BE2C (cell line): ENCODE measurements around the gene RARG.

Source experiments
- DNase-seq: peaks from one replicate; pipeline ENCODE4 v3.0.0-alpha.2; 2020
- H3K27me3 ChIP-seq: fragments of 250-450 bp; sonication (Bioruptor Pico); 2 replicates; pipeline ENCODE4 v1.5.1; 2020; ENCODE audit warnings: mild to moderate bottlenecking
- H3K36me3 ChIP-seq: fragments of 250-450 bp; sonication (Bioruptor Pico); 2 replicates; pipeline ENCODE4 v1.5.1; 2020; ENCODE audit warnings: mild to moderate bottlenecking
- H3K4me1 ChIP-seq: fragments of 250-450 bp; sonication (Bioruptor Pico); 2 replicates; pipeline ENCODE4 v1.5.1; 2020
- H3K4me3 ChIP-seq: 2 replicates; pipeline ENCODE4 v1.5.1; 2011; ENCODE audit warnings: low read depth, low read length
- H3K9me3 ChIP-seq: fragments of 250-450 bp; sonication (Bioruptor Pico); 2 replicates; pipeline ENCODE4 v1.5.1; 2020
- TF ChIP-seq, protein P1 (sequence below): IDR thresholded peaks from 2 replicates; pipeline ENCODE4 v1.5.1; 2012; ENCODE audit warnings: mild to moderate bottlenecking, low read depth, low read length

RARG gene

DNA sequence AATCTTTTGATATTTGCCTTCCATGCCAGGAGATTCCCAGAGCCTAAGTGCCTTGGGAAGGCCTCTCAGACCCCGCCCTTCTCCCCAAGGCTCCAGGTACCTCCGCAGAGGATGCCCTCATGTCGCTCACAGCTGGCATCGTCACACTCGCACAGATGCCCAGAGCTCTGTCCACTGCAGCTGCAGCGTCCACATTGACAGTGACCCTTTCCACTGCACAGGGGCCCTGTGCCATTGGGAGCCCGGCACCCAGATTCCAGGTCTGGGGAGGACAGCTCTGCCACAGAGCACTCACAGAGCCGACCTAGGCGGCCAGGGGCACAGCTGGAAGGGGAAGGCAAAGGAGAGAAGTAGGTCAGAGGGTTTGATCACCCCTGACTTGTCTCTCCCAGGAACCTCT is 39.0 kb downstream of the RARG start:
- H3K36me3 ChIP-seq, result peaks cover under 1% of the 10 kb centered on the region; the same call in 1 of the 2 replicates
- H3K27me3 ChIP-seq, result no peaks in the 10 kb centered on the region
- TF ChIP-seq, protein P1, sequence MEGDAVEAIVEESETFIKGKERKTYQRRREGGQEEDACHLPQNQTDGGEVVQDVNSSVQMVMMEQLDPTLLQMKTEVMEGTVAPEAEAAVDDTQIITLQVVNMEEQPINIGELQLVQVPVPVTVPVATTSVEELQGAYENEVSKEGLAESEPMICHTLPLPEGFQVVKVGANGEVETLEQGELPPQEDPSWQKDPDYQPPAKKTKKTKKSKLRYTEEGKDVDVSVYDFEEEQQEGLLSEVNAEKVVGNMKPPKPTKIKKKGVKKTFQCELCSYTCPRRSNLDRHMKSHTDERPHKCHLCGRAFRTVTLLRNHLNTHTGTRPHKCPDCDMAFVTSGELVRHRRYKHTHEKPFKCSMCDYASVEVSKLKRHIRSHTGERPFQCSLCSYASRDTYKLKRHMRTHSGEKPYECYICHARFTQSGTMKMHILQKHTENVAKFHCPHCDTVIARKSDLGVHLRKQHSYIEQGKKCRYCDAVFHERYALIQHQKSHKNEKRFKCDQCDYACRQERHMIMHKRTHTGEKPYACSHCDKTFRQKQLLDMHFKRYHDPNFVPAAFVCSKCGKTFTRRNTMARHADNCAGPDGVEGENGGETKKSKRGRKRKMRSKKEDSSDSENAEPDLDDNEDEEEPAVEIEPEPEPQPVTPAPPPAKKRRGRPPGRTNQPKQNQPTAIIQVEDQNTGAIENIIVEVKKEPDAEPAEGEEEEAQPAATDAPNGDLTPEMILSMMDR, result no peak

GRCh38 chr12:53192531-53193021 is 39.4 kb downstream of the RARG start:
- peaks cover 5% of the 10 kb centered on the region for H3K36me3 ChIP-seq
- H3K9me3 ChIP-seq, result no peaks in the 10 kb centered on the region
- no peak overlapping the region for H3K4me3 ChIP-seq
- DNase-seq, result no peak
- H3K4me1 ChIP-seq, result no peaks in the 10 kb centered on the region
- TF ChIP-seq, protein P1, result no peak
- no peaks in the 10 kb centered on the region for H3K27me3 ChIP-seq

More for the DNA sequence above, 39.0 kb downstream of the RARG start:
- no peak overlapping the region for H3K4me3 ChIP-seq
- no peaks in the 10 kb centered on the region for H3K9me3 ChIP-seq
- no peak for DNase-seq
- H3K4me1 ChIP-seq, result no peaks in the 10 kb centered on the region; the same call in 1 of the 2 replicates

DNA sequence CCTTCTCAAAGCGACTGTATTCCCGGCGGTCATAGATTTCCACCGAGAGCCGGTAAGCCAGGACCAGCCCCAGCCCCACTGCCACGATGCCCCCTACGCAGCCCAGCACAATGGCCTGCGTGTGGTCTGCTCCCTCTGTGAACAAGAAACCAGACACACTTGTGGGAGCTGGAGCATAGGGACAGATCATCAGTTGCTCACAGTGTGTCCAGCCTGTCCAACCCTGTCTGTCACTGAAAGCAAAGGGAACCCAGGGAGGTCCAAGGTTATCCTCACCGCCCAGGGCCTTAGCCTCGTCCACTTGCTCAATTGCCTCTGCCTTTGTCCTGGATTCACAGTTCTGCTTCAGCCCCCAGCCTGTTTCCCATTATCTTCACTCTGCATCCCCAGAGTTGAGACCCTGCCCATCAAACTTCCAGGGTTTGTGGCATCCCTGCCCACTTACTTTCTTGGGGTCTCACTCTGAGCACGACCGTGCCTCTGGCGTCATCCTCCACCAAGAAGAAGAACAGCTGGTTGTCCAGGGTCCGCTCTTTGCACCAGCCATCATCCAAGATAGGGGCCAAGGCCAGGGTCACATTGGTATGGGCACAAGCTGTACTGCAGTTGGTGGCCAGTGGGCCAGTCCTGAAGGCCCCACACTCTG is 40.0 kb downstream of the RARG start:
- Histone ChIP-seq H3K36me3 (peaks cover 11% of the 10 kb centered on the region), H3K9me3 (no peaks in the 10 kb centered on the region), H3K27me3 (no peaks in the 10 kb centered on the region), H3K4me1 (no peaks in the 10 kb centered on the region), H3K4me3 (no peak overlapping the region)
- DNase-seq, result no peak
- TF ChIP-seq, protein P1, result no peak

DNA sequence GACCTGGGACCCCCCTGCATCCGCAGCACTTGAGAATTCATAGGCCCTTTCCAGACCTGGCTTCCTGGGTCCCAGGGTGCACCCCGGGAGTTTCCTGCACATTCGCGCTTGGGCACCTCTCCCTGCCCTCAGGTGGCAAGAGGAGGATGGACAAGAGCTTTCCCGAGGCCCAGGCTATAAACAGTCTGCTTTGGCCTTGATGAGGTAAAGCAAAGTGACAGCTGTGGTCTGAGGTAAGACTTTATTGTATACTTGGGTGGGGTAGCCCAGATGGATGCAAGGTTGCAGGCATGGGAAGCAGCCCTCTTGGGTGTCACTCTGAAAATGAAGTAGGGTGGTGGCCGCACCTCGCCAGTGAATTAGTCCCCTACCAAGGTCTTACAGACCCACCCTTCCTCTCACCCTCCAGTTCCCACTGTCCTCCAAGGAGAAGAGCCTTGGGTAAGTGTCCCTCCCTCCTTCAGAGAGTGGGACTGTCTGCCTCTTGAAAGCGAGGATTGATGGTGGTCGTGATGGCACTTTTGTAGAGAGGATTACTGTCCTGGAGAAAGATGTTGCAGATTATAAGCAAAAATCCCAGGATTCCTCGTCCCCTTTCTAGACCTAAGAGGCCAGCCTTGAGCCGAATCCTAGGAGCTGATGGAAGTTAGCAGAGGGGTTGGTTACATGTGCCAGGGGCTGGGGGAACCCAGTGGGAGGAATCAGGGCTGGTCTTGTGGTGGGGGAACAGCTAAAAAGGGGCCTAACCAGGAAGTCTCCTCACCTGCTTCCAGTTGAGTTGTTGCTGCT is 40.7 kb downstream of the RARG start:
- Histone ChIP-seq H3K36me3 (peaks cover 18% of the 10 kb centered on the region), H3K4me3 (no peak overlapping the region), H3K27me3 (no peaks in the 10 kb centered on the region), H3K9me3 (no peaks in the 10 kb centered on the region), H3K4me1 (no peaks in the 10 kb centered on the region)
- TF ChIP-seq, protein P1, result no peak
- no peak for DNase-seq

DNA sequence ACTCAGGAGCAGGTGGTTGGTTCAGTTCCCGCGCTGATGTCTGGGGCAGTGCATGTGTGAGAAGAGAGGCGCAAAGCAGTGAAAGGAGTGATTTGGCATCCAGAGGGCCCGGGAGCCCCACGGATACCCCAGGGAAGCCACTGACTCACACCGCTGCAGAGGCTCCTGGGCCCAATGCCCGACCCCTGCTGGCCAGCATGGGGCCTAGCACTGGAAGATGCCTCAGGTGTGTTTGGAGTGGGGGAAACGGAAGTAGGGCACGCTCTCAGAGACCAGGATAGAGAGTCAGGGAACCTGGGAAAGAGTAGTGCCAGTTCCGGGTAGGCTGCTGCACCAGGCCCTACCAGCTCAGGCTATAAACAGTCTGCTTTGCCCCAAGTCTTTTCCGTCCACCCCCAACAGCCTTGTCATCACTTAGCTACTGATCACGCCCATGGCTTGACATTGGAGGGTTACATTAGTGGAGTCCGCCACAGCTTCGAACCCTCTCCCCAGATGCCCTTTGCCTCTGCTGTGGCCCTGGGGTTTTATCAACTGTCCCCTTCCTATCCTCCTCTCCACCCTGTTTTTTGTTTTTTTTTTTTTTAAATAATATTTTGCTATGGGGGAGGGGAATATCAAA is 41.8 kb downstream of the RARG start:
- Histone ChIP-seq H3K4me1 (no peaks in the 10 kb centered on the region), H3K27me3 (no peaks in the 10 kb centered on the region), H3K4me3 (no peak overlapping the region), H3K9me3 (no peaks in the 10 kb centered on the region), H3K36me3 (peaks cover 29% of the 10 kb centered on the region)
- TF ChIP-seq, protein P1, result peak; percentile 94
- peak; percentile 74 for DNase-seq
